Measurements from ENCODE around the gene VSTM2B.

Gene VSTM2B

DNA sequence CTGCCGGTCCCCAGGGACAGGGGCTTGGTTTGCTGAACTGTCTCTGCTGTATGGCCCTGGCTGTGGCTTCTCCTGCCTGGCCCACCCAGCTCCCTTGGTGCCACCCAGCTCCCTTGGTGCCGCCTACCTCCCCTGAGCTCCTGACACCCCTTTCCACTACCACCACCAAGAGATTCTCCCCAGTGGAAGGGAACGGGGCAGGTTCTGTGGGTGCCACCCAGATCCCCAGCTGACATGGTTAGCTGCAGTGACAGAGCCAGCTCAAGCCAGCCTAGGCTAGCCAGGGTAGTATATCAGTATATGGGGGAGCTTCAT, 51.8 kb downstream of the VSTM2B start:
- no peak overlapping the region for H3K4me3 ChIP-seq (ENCODE audit: low read length)
- no peaks in the 10 kb centered on the region for H3K36me3 ChIP-seq (ENCODE audit: insufficient read depth, low read depth, low read length)
- H3K27ac ChIP-seq (ENCODE audit: low read length), result no peak overlapping the region
- no peak overlapping the region for H3K9ac ChIP-seq (ENCODE audit: low read depth, low read length)
- H3K27me3 ChIP-seq (ENCODE audit: insufficient read depth, low read length), result peaks cover 8% of the 10 kb centered on the region; the same call in 1 of the 2 replicates
- H3K9me3 ChIP-seq (ENCODE audit: insufficient read depth, low read depth, low read length), result no peaks in the 10 kb centered on the region
- no peaks in the 10 kb centered on the region; the same call in 1 of the 2 replicates for H3K4me1 ChIP-seq (ENCODE audit: insufficient read depth, low read length)

DNA sequence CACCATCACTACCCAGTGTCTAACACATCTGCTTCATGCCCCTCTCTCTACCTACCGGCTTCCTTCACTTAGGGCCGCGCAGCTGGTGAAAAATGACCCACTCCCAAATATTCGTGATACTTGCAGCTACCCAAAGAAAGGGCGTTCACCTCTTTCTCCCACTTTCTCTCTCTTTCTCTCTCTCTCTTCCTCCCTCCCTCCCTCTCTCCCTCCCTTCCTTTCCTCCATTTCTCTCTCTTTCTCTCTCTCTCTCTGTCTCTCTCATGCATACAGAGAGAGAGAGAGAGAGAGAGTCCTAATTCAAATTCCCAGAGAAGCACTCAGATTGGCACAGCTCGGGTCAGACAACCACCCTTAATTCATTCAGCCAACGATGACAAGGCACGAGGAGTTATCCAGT, 52.6 kb downstream of the VSTM2B start:
- Histone ChIP-seq H3K9ac (ENCODE audit: low read depth, low read length) (no peak overlapping the region), H3K4me3 (ENCODE audit: low read length) (no peak overlapping the region), H3K27me3 (ENCODE audit: insufficient read depth, low read length) (peaks cover 8% of the 10 kb centered on the region; the same call in 1 of the 2 replicates), H3K27ac (ENCODE audit: low read length) (no peak overlapping the region), H3K36me3 (ENCODE audit: insufficient read depth, low read depth, low read length) (no peaks in the 10 kb centered on the region), H3K9me3 (ENCODE audit: insufficient read depth, low read depth, low read length) (no peaks in the 10 kb centered on the region), H3K4me1 (ENCODE audit: insufficient read depth, low read length) (no peaks in the 10 kb centered on the region; the same call in 1 of the 2 replicates)

DNA sequence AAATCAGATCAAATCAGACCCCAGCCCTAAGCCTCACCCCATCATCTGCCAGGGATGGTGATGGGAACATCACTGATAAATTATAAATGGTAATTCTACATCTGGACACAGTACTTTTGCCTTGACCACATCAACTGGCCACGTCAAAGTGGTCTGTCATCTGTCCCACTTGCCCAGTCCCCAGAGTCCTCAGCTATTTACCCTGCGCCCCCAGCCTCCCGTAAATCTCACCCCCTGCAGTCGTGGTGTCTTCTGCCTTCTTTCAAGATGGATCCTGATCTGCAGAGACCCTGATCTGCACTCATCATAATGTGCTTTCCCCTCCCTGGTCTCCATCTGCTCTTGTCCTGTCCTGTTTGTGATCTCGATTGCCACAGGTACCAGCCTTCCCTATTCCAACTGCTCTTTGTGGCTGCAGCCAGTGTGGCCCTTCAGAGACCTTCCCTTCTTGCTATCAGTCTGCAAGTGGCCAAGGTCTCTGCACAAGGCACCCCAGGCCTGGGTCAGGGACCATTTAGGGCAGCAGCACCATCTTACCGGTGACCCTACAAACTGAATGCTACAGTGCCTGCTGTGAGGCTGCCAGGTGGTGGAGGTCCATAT, 53.6 kb downstream of the VSTM2B start:
- Histone ChIP-seq H3K9ac (ENCODE audit: low read depth, low read length) (no peak overlapping the region), H3K36me3 (ENCODE audit: insufficient read depth, low read depth, low read length) (no peaks in the 10 kb centered on the region), H3K27me3 (ENCODE audit: insufficient read depth, low read length) (peaks cover 8% of the 10 kb centered on the region; the same call in 1 of the 2 replicates)

DNA sequence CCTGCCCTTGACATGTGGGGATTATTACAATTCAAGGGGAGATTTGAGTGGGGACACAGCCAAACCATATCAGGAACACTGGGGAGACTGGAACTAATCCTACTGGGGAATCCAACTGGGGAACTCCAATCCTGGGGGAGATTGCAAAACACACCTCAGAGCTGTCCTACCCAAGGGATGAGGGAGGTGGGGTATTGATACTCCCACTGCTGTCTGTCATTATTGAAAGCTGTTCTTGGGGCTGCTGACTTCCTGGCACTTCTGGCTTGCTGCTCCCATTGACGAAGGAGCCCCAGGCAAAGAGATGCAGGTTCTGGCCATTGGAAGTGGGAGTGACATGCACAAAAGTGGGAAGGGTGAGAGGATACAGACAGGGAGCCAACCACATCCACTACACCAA, 55.6 kb downstream of the VSTM2B start:
- no peaks in the 10 kb centered on the region for H3K36me3 ChIP-seq (ENCODE audit: insufficient read depth, low read depth, low read length)
- no peaks in the 10 kb centered on the region for H3K4me1 ChIP-seq (ENCODE audit: insufficient read depth, low read length)
- H3K9me3 ChIP-seq (ENCODE audit: insufficient read depth, low read depth, low read length), result no peaks in the 10 kb centered on the region
- no peak overlapping the region for H3K4me3 ChIP-seq (ENCODE audit: low read length)
- peaks cover 9% of the 10 kb centered on the region; the same call in 1 of the 2 replicates for H3K27me3 ChIP-seq (ENCODE audit: insufficient read depth, low read length)
- no peak overlapping the region for H3K27ac ChIP-seq (ENCODE audit: low read length)
- no peak overlapping the region for H3K9ac ChIP-seq (ENCODE audit: low read depth, low read length)

More for the DNA sequence above, 53.6 kb downstream of the VSTM2B start:
- H3K9me3 ChIP-seq (ENCODE audit: insufficient read depth, low read depth, low read length), result no peaks in the 10 kb centered on the region
- no peak overlapping the region for H3K27ac ChIP-seq (ENCODE audit: low read length)
- no peak overlapping the region for H3K4me3 ChIP-seq (ENCODE audit: low read length)
- no peaks in the 10 kb centered on the region; the same call in 1 of the 2 replicates for H3K4me1 ChIP-seq (ENCODE audit: insufficient read depth, low read length)

DNA sequence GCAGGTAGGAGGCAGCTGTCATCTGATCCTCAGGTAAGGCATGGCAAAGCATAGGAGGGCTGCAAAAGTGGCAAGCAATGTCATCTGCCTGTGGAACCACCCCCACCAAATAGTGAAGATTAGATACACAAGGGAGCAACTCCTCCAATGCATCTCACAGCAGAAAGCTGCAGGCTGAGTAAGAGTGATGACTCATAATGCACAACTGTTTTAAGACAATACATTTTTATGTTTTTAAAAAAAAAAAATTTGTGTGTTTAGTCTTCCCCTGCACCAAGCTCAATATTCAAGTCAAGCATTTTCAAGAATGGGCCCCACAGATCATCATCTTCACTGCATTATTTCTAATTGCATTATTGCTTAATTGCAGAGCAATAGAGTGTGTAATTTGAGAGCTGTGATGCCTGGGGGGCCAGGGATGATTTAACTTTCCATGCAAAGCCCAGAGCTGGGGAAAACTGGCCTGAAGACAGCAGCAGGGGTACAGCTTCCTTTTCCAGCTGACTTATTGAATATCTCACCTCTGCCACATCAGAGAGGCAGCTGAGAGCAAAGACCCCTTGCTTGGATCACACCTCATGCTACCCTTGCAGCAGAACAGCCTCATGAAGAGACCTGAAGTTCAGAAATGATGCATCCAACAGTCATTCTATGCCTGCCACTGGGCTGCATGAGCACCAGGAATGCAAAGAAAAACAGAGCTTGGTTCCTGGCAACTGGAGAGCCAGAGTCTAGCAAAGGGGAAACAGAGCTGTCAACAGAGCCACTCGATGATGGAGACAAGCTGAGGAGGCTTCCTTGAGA, 57.6 kb downstream of the VSTM2B start:
- H3K27me3 ChIP-seq (ENCODE audit: insufficient read depth, low read length), result peaks cover 5% of the 10 kb centered on the region; the same call in 1 of the 2 replicates
- no peak overlapping the region for H3K9ac ChIP-seq (ENCODE audit: low read depth, low read length)
- H3K36me3 ChIP-seq (ENCODE audit: insufficient read depth, low read depth, low read length), result no peaks in the 10 kb centered on the region
- no peaks in the 10 kb centered on the region for H3K9me3 ChIP-seq (ENCODE audit: insufficient read depth, low read depth, low read length)
- no peak overlapping the region for H3K4me3 ChIP-seq (ENCODE audit: low read length)
- no peaks in the 10 kb centered on the region for H3K4me1 ChIP-seq (ENCODE audit: insufficient read depth, low read length)
- no peak overlapping the region for H3K27ac ChIP-seq (ENCODE audit: low read length)

DNA sequence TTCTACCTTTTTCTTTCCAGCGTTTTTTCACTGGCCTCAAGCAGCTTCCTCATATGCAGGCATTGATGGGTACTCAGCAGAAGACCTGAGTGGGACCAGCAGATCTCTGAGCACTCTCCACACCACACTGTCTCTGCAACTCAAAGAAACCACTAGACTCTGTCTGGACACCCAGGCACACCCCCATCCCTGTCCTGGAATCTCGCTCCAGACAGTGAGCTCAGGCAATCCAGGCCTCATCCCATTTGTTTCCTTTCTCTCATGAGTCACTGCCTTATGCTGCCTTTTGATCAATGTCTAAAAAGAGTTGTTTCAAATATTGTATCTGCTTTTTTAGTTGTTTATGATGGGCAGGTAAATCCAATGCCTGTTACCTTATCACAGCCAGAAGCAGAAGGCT, 60.6 kb downstream of the VSTM2B start:
- Histone ChIP-seq H3K36me3 (ENCODE audit: insufficient read depth, low read depth, low read length) (no peaks in the 10 kb centered on the region), H3K9ac (ENCODE audit: low read depth, low read length) (no peak overlapping the region), H3K4me1 (ENCODE audit: insufficient read depth, low read length) (no peaks in the 10 kb centered on the region), H3K4me3 (ENCODE audit: low read length) (no peak overlapping the region), H3K9me3 (ENCODE audit: insufficient read depth, low read depth, low read length) (no peaks in the 10 kb centered on the region), H3K27ac (ENCODE audit: low read length) (no peak overlapping the region), H3K27me3 (ENCODE audit: insufficient read depth, low read length) (peaks cover 15% of the 10 kb centered on the region)

DNA sequence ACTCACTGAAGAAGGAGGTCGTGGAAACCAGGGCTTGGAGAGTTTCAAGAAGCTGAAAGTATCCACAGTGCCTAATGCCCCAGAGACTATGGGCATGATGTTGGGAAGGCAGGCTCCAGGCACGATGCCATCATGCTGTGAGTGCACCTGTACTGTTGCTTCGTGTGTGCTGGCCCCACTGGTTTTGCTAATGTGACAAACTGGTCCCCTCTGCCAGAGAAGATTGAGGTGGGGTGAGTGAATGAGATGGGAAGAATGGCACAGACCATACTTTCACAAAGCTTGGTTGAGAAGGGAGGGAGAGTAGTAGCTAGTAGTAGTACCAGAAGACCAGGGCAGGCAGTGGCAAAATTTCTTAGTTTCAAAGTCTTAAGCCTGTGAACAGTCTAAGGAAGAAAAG, 61.3 kb downstream of the VSTM2B start:
- H3K4me3 ChIP-seq (ENCODE audit: low read length), result no peak overlapping the region
- peaks cover 21% of the 10 kb centered on the region for H3K27me3 ChIP-seq (ENCODE audit: insufficient read depth, low read length)
- H3K36me3 ChIP-seq (ENCODE audit: insufficient read depth, low read depth, low read length), result no peaks in the 10 kb centered on the region
- no peak overlapping the region for H3K27ac ChIP-seq (ENCODE audit: low read length)
- no peaks in the 10 kb centered on the region for H3K4me1 ChIP-seq (ENCODE audit: insufficient read depth, low read length)
- H3K9me3 ChIP-seq (ENCODE audit: insufficient read depth, low read depth, low read length), result no peaks in the 10 kb centered on the region
- no peak overlapping the region for H3K9ac ChIP-seq (ENCODE audit: low read depth, low read length)

DNA sequence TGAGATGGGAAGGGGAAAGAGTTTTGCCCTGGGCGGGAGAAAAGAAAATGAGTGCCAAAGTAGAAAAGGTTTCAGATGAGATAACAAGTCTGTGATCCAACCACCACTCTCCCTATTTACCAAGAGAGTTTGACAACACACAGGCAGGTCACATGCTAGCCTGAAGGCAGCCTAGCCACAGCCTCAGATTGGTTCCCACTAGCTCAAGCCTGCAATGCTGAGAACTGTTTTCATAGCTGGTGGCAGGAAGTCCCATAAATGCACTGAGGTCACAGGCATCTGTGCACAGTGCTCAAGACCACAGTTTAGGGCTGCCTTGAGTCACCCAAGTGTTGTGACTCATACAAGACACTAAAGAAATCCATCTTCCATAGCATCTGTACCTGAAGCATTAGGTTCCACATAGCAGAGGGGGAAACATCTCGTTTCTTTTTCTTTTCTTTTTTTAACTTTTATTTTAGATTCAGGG, 61.8 kb downstream of the VSTM2B start:
- no peaks in the 10 kb centered on the region for H3K36me3 ChIP-seq (ENCODE audit: insufficient read depth, low read depth, low read length)
- no peak overlapping the region for H3K27ac ChIP-seq (ENCODE audit: low read length)
- H3K4me1 ChIP-seq (ENCODE audit: insufficient read depth, low read length), result no peaks in the 10 kb centered on the region
- H3K4me3 ChIP-seq (ENCODE audit: low read length), result no peak overlapping the region
- no peak overlapping the region for H3K9ac ChIP-seq (ENCODE audit: low read depth, low read length)
- H3K9me3 ChIP-seq (ENCODE audit: insufficient read depth, low read depth, low read length), result no peaks in the 10 kb centered on the region
- H3K27me3 ChIP-seq (ENCODE audit: insufficient read depth, low read length), result peaks cover 25% of the 10 kb centered on the region

DNA sequence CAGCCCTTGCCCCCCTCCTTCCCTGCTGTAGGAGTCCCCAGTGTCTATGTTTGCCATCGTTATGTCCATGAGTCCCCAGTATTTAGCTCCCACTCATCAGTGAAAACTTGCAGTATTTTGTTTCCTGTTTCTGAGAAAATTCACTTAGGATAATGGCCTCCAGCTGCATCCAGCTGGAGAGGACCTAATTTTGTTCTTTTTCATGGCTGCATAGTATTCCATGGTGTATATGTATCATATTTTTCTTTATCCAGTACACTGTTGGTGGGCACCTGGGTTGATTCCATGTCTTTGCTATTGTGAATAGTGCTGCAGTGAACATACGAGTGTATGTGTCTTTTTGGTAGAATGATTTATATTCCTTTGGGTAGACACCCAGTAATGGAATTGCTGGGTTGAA, 62.3 kb downstream of the VSTM2B start:
- no peaks in the 10 kb centered on the region for H3K9me3 ChIP-seq (ENCODE audit: insufficient read depth, low read depth, low read length)
- no peak overlapping the region for H3K9ac ChIP-seq (ENCODE audit: low read depth, low read length)
- no peak overlapping the region for H3K4me3 ChIP-seq (ENCODE audit: low read length)
- H3K36me3 ChIP-seq (ENCODE audit: insufficient read depth, low read depth, low read length), result no peaks in the 10 kb centered on the region
- no peaks in the 10 kb centered on the region for H3K4me1 ChIP-seq (ENCODE audit: insufficient read depth, low read length)
- no peak overlapping the region for H3K27ac ChIP-seq (ENCODE audit: low read length)
- H3K27me3 ChIP-seq (ENCODE audit: insufficient read depth, low read length), result peaks cover 25% of the 10 kb centered on the region

DNA sequence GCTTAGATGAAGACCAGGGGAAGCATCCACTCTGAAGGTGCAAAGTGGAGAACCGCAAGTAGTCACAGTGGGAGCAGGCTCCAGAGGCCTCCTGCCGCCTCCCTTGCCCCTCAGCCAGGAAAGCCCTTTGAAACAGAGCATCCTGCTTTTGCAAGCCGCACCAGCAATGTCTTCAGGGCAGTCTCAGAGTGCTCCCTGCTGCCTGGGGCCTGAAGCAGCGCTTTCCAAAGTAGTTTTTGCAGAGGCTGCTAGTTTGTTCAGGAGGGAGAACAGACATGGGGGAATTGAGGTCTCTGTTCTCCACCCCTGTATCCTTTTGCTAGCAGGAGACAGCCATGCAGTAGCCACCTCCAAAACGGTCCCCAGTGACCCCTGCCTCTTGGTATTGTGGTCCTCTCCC, 64.5 kb downstream of the VSTM2B start:
- peaks cover 33% of the 10 kb centered on the region for H3K27me3 ChIP-seq (ENCODE audit: insufficient read depth, low read length)
- H3K36me3 ChIP-seq (ENCODE audit: insufficient read depth, low read depth, low read length), result no peaks in the 10 kb centered on the region
- no peak overlapping the region for H3K9ac ChIP-seq (ENCODE audit: low read depth, low read length)
- no peaks in the 10 kb centered on the region for H3K9me3 ChIP-seq (ENCODE audit: insufficient read depth, low read depth, low read length)
- H3K4me1 ChIP-seq (ENCODE audit: insufficient read depth, low read length), result peaks cover 1% of the 10 kb centered on the region; the same call in 1 of the 2 replicates
- no peak overlapping the region for H3K27ac ChIP-seq (ENCODE audit: low read length)
- no peak overlapping the region for H3K4me3 ChIP-seq (ENCODE audit: low read length)

DNA sequence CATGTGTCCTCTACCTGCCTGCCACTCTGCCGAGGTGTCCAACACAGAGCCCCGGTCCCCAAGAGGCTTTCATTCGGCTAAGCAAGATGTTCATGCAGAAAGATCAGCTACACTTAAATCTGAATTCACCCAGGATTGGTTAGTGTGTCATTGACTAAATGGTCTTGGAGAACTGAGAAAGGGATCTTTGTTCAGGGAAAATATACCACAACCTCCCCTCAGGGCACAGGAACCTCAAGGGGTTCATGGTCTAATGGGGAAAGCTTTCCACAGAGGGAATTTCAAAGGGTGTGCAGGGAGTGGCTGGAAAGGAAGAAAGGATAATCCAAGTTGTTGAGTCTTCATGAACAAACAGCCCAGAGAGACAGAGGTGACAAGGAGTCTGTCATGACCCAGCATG, 65.9 kb downstream of the VSTM2B start:
- Histone ChIP-seq H3K27me3 (ENCODE audit: insufficient read depth, low read length) (peaks cover 41% of the 10 kb centered on the region), H3K9ac (ENCODE audit: low read depth, low read length) (no peak overlapping the region), H3K36me3 (ENCODE audit: insufficient read depth, low read depth, low read length) (no peaks in the 10 kb centered on the region), H3K4me1 (ENCODE audit: insufficient read depth, low read length) (peaks cover 12% of the 10 kb centered on the region), H3K9me3 (ENCODE audit: insufficient read depth, low read depth, low read length) (no peaks in the 10 kb centered on the region), H3K4me3 (ENCODE audit: low read length) (no peak overlapping the region), H3K27ac (ENCODE audit: low read length) (no peak overlapping the region)

DNA sequence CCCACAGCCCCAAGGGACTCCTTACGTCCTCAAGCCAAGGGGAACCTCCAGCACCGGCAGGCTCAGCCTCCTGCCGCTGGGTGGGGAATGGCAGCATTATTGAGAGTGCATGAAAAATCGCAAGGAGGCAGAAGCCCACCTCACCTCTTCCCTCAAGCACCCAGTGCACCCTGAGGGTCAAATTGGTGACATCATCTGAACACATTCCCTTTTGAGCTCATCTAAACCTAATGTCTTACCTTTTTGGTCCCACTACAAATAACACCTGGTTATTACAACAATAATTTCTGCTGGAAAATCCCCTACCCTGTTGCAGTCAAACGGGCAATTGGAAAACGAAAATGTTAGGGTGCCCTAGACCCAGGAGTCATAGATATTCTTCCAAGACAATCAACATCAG, 68.1 kb downstream of the VSTM2B start:
- H3K27ac ChIP-seq (ENCODE audit: low read length), result no peak overlapping the region
- peaks cover 15% of the 10 kb centered on the region for H3K4me1 ChIP-seq (ENCODE audit: insufficient read depth, low read length)
- peaks cover 45% of the 10 kb centered on the region for H3K27me3 ChIP-seq (ENCODE audit: insufficient read depth, low read length)
- H3K9me3 ChIP-seq (ENCODE audit: insufficient read depth, low read depth, low read length), result no peaks in the 10 kb centered on the region
- H3K9ac ChIP-seq (ENCODE audit: low read depth, low read length), result no peak overlapping the region
- H3K36me3 ChIP-seq (ENCODE audit: insufficient read depth, low read depth, low read length), result no peaks in the 10 kb centered on the region
- no peak overlapping the region for H3K4me3 ChIP-seq (ENCODE audit: low read length)
